Uterus (tissue), 2 donors: ENCODE results near the gene CKAP2L.

Source experiments
- POLR2A ChIP-seq, 2 donors: fragments of 450-650 bp; IDR thresholded peaks; one replicate each; pipeline ENCODE4 v1.6.1; 2016; ENCODE audit warnings: antibody characterized with exemption in 2 of 2, mild to moderate bottlenecking in 1 of 2, moderate library complexity in 1 of 2
- TF ChIP-seq, protein P1 (sequence below), 4 experiments: fragments of 200-600 bp in 2 of 4; fragments of 450-650 bp in 2 of 4; sonication (generic) in 2 of 4; IDR thresholded peaks; one replicate each; pipeline ENCODE4 v1.5.1; 2016 to 2019; ENCODE audit warnings: antibody characterized with exemption in 4 of 4, mild to moderate bottlenecking in 2 of 4, moderate library complexity in 1 of 4

DNA sequence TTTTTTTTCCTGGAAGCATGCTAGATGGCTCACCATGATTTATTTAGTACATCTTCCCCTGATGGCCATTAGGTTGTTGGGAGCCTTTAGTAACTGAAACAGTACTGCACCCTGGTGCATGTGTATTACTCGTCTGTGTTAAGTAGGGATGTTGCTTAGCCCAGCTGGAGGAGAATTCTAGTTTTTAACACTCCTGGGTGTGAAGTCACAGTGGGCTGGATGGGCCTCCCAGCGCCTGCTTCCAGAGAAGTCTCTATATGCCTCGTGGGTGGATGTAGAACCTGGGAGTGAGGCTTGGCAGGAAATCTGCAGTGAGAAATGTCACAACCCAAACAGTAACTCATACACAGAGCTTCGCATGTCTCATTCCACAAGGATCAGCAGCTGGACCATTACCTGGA, 72.5 kb downstream of the CKAP2L start:
- TF ChIP-seq, protein P1, sequence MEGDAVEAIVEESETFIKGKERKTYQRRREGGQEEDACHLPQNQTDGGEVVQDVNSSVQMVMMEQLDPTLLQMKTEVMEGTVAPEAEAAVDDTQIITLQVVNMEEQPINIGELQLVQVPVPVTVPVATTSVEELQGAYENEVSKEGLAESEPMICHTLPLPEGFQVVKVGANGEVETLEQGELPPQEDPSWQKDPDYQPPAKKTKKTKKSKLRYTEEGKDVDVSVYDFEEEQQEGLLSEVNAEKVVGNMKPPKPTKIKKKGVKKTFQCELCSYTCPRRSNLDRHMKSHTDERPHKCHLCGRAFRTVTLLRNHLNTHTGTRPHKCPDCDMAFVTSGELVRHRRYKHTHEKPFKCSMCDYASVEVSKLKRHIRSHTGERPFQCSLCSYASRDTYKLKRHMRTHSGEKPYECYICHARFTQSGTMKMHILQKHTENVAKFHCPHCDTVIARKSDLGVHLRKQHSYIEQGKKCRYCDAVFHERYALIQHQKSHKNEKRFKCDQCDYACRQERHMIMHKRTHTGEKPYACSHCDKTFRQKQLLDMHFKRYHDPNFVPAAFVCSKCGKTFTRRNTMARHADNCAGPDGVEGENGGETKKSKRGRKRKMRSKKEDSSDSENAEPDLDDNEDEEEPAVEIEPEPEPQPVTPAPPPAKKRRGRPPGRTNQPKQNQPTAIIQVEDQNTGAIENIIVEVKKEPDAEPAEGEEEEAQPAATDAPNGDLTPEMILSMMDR (IDR thresholded peaks at IDR 0.05), result no peak
- no peak for TF ChIP-seq POLR2A (IDR thresholded peaks at IDR 0.05)
